AG09309 (cell line): ENCODE data around the gene SLC49A3.

Experiments used
- DNase-seq: peaks from one replicate; pipeline ENCODE4 v3.0.0-alpha.2; 2010; ENCODE audit warnings: low read depth
- H3K4me3 ChIP-seq: 2 replicates; pipeline ENCODE4 v1.5.1; 2011; ENCODE audit warnings: mild to moderate bottlenecking, low read depth, low read length, moderate library complexity; ENCODE audit not compliant: control insufficient read depth
- TF ChIP-seq, protein P1 (sequence below): IDR thresholded peaks from 2 replicates; pipeline ENCODE4 v1.5.1; 2011; ENCODE audit warnings: mild to moderate bottlenecking, low read depth, low read length, inconsistent platforms; ENCODE audit not compliant: insufficient read depth, control insufficient read depth; ENCODE audit errors: missing control alignments

SLC49A3 gene

DNA sequence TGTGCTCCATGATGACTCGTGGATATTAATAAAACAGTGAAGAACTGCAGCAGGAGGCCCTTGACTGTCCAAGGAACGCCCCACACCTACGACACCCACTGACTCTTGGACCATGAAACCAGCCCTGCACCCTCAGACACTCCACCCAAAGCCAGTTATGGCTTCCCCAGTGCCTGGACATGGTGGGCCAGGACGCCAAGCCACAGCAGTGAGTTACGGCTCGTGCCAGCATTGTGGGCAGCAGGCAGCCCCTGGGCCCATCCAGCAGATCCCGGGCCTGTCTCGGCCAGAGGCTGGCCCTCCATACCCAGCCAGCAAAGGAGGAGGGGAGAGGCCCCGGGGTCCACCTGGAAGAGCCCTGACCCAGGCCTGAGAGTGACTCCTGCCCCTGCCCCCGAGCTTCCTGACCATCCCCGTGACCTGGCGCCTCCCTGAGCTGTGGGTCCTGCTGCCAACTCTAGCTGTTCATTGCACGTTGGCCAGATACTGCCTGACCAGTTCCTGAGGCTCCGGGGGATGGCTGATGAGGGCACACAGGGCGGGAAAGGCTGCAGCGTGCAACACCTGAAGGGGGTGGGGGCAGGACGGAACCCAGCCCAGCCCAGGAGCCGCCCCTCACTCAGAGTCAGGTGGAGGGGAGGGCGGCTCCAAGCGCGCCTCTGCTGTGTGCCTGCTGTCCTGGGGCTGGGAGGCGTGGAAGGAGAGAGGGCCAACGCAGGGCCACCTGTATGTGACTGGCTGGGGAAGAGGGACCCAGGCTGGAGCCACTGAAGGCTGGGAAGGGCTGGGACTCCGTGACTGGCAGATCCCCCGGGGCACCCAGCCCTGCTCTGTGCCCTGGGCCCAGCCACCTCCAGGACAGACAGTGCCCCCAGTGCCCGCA is 739 bp downstream of the SLC49A3 start:
- peak overlapping the region; percentile 40 for H3K4me3 ChIP-seq
- DNase-seq, result no peak

DNA sequence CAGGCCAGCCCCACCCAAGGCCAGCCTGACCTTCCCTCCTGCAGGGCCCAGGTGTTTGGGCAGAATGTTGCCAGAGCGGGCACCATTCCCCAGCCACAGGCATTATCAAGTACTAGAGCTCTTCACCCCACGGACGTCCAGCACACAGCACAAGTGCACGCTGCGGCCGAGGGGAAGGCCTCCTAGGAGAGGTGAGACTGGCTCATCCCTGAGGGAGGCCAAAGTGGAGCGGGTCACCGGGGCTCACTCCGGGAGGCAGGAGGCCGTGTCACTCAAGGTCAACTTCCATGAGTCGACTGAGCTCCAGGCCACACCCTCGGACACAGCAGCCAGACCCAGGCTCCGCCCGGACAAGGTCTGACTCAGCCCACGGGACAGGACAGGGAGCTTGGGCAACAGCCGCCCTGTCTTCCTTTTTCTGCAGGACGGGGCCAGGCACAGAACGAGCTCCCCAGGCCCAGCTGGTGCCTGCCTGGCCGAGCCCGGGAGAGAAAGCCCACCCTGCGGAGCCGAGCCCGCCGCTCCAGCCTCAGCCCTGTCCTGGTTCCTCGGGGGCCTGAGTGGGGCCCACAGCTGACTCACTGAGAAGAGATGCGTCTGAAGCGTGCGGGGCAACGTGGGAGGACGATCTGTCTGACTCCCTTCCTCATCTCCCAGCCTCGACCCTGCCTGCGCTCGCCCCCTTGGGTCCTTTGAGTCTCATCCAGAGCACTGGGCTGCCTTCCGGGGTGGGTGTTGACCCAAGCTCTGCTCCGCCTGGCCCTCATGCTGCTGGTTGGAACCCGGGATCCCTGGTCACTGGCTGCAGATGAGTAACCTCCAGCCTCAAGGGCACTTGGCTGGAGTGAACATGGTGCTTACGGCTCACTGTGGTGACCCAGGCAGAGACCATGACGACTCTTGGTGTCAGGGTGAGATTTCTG is 1.6 kb downstream of the SLC49A3 start:
- peak; percentile 52 for DNase-seq
- peak overlapping the region; percentile 19 for H3K4me3 ChIP-seq
- TF ChIP-seq, protein P1, sequence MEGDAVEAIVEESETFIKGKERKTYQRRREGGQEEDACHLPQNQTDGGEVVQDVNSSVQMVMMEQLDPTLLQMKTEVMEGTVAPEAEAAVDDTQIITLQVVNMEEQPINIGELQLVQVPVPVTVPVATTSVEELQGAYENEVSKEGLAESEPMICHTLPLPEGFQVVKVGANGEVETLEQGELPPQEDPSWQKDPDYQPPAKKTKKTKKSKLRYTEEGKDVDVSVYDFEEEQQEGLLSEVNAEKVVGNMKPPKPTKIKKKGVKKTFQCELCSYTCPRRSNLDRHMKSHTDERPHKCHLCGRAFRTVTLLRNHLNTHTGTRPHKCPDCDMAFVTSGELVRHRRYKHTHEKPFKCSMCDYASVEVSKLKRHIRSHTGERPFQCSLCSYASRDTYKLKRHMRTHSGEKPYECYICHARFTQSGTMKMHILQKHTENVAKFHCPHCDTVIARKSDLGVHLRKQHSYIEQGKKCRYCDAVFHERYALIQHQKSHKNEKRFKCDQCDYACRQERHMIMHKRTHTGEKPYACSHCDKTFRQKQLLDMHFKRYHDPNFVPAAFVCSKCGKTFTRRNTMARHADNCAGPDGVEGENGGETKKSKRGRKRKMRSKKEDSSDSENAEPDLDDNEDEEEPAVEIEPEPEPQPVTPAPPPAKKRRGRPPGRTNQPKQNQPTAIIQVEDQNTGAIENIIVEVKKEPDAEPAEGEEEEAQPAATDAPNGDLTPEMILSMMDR, result no peak

More for the DNA sequence above, 739 bp downstream of the SLC49A3 start:
- TF ChIP-seq, protein P1, result no peak

DNA sequence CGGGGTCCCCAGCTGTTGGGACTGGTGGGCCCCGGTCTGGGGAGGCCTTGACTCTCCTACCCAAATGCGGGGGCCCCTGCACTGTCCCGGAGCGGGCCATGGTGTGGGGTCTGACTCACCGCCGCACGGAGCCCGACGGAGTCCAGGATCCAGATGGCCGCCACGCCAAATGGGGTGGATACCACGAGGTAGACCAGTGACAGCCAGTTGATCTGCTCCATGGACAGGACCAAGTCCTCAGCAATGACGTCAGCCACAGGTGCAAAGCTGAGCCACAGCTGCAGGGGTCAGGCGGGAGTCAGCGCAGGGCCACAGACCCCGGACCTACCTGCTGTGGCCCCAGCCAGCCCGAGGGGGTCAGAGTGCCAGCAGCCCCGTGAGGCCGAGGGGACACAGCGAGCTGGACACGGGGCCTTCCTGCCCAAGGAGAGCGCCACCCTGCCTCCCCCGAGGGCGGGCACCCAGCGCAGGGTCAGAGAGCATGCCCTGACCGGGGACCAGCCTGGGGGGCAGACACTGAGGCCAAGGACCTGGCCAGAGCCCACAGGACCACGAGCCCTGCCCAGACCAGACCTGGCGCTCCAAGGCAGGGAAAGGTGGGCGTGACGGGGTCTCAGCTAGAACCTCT is 2.4 kb downstream of the SLC49A3 start:
- no peak overlapping the region for H3K4me3 ChIP-seq
- TF ChIP-seq, protein P1, result no peak
- DNase-seq, result no peak

DNA sequence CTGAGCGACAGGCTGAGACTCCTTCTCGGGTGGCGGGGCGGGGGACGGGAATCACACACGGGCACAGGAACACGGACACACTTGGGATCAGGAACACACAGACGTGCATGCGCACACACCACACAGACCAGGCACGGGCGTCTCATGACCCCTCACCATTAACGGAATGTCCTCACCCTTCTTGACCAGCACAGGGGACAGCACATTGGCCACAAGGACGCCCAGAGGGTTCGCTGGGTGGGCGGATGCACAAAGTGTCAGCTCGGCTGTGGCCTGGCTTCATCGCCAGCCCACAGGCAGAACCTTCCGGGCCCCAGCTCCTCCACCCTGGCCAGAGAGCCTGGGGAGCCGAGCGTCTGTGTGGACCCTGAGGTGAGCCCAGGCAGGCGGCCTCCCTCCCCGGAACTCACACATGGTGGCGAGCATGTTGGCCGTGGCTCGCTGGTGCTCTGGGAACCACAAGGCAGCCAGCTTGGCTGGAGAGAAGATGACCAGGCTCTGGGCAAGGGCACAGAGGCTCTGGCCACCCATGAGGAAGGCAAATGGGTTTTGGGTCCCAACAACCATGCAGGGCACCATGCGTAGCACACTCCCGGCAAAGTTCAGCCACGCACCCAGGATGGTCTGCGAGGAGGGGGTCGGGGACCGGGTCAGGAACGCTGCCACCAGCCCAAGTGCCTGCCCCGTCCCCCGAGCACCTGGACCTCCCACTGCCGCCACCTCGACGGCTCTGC is 3.1 kb downstream of the SLC49A3 start:
- DNase-seq, result no peak
- TF ChIP-seq, protein P1, result no peak
- no peak overlapping the region for H3K4me3 ChIP-seq

DNA sequence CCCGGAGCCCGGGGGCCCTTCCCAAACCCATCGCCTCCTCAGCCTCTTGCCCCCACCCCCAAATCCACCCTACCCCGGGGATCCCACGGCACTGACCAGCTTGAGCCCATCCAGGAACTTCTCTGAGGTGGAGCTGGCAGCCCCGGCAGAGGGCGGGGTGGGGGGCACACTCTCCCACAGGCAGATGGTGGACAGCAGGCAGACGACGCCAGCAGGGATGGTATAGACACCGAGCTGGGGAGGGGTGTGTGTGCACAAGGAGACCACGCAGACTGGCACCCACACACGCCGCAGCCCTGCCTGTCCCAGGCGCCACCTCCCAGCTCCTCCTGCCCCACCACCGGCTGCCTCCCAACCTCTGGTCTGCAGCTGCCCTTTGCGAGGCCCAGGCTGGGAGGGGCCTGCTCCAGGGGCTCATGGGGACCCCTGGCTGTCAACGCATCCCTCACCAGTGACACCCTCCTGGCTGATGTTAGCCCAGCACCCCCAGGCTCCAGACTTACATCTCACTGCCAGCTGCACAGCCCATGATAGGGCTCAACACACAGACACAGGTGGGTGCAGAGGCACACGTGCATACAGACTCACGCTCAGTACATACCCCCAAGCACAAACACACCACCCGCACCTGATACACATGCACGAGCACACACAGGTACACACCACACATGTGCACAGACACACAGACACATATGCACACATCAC is 4.2 kb downstream of the SLC49A3 start:
- TF ChIP-seq, protein P1, result no peak
- no peak for DNase-seq
- no peak overlapping the region for H3K4me3 ChIP-seq
